D341Med (cell line): Measurements from ENCODE around the gene IFNAR2.
"Not testable (repeated sequence)": the region's sequence is repeated elsewhere in the genome, so short reads cannot be mapped to it uniquely, and the experiment has no call there.

Experiments
- DNase-seq: peaks from one replicate; pipeline ENCODE4 v3.0.0; 2012; ENCODE audit warnings: low spot score

Gene IFNAR2

DNA sequence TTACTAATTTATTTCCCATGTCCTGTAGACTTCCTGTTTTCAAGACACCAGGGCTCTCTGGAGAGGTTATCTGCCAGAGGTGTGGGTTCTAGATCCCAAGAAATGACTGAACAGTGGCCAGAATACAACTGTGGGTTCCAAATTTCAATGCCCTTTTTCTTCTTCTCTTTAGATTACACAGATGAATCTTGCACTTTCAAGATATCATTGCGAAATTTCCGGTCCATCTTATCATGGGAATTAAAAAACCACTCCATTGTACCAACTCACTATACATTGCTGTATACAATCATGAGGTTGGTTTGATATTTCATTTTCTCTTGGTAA, 15.0 kb downstream of the IFNAR2 start:
- no peak for DNase-seq

DNA sequence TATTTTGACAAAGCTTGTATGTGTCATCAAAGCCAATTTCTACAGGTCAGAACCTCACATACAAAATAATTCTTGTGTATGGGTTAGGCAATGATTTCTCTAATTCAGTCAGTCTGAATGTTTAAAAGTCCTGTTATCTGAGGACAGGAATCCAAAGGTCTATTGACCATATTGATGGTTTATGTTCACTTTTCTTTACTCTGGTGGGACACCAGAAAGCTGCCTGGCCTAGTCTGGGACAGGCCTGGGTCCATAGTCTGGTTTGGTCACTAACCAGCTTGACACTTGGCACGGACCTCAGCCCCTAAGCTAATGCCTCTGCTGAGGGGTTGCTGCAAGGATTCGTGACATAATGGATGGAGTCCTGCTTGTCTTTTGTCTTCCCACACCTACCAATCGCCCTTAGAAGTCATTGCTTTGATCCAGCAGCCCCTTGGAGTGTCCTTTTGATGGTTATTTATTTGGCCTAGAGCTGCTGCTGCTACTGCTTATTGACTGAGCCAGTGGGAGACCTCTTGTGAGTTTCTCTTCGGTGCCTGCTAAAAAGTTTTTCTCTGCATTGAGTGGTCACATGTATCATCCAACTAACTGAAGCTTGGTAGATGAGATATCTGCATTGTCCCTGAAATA, 15.7 kb downstream of the IFNAR2 start:
- no peak for DNase-seq

DNA sequence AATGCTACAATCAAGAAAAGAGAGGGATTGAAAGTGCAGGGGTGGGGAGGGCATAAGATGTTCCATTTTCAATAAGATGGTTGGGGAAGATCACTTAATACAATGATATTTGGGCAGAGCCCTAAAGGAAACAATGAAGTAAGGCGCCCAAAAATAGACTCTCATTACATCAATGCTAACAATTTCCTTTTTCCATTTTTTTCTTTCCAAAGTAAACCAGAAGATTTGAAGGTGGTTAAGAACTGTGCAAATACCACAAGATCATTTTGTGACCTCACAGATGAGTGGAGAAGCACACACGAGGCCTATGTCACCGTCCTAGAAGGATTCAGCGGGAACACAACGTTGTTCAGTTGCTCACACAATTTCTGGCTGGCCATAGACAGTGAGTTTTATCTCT, 16.8 kb downstream of the IFNAR2 start:
- no peak for DNase-seq

DNA sequence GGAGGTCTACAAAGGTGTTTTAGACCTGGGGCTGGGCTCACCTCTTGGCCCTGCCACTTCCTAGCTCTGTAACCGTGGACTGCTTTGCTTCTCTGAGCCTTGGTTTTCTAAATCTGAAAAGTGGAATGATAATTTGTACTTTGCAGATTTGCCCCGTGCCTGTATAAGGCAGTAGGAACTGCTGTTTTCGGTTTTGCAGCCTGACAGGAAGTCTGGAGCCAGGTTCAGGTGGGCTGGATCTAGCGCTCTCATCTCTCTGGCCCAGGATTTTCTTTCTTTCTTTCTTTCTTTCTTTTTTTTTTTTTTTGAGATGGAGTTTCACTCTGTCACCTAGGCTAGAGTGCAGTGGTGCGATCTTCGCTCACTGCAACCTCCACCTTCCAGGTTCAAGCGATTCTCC, 17.2 kb downstream of the IFNAR2 start:
- no peak for DNase-seq

DNA sequence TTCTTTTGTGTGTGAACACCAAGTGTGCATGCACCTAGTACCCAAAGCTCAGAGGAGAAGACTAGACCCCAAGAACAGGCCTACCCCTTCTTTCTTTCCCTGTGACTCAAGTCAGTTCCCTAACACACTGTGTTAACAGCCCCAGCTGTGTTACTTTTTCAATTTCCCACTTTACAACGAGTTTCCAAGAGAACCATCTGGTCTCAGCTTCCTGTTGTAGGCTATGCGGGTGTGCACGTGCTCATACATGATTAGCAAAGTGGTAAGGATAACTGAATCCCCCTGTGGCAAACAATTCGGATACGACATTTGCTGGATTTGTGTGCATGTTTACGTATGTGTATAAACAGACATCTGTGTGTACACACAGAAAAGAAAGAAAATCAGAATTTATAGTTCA, 17.9 kb downstream of the IFNAR2 start:
- DNase-seq: no peak

DNA sequence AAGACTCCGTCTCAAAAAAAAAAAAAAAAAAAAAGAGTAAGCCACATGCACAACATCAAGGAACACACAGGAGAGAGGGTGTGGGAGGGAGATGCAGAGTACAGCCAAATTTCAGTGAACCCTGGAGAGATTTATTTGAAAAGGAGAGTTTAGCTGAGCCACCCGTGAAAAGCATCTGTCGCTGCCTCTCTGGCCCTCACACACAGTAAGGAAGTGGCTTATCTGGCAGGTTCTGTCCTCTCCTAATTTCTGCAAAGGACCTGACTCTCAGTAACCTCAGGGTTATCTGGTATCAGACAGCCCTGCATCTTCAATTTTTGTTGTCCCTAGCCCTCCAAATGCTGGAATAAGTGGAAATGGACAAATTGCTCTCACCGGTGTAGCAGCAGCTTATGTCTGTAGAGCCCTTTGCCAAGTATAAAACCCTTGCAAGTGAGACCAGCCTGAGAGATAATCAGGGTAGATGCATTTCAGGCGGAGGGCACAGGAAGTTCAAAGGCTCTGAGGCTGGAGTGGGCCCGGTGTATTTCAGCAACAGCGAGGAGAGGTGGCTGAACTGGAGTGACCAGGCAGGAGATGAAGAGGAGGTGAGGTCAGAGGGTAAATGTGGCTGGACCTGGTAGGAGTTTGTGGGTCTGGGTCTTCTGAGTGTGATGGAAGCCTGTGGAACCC, 19.7 kb downstream of the IFNAR2 start:
- no peak for DNase-seq

DNA sequence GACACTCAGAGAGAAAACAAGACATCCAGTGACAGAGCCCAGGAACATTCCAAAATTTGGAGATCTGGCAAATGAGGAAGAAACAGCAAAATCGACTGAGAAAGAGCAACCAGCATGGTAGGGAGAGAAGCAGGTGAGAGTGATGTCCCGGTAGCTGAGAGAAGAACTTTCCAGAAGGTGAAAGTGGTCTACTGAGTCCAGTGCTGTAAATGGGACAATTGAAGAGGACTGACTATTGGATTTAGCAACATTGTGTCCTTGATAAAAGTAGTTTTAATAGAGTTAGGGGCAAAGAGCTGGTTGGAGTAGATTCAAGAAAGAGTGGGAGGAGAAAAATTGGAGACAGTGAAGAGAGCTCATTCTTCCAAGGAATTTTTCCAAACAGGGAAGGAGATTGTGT, 21.4 kb downstream of the IFNAR2 start:
- no peak for DNase-seq

DNA sequence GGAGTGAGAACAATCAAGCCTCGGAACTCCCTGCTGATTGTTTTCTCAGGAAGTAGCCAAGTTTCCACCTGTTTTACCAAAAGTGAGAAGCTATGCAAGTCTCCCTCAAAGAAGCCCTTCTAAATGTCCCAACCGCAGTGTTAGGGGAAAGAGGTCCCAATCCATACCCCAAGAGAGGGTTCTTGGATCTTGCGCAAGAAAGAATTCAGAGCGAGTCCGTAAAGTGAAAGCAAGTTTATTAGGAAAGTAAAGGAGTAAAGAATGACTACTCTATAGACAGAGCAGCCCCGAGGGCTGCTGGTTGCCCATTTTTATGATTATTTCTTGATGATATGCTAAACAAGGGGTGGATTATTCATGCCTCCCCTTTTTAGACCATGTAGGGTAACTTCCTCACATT, 23.6 kb downstream of the IFNAR2 start:
- not testable (repeated sequence) for DNase-seq

DNA sequence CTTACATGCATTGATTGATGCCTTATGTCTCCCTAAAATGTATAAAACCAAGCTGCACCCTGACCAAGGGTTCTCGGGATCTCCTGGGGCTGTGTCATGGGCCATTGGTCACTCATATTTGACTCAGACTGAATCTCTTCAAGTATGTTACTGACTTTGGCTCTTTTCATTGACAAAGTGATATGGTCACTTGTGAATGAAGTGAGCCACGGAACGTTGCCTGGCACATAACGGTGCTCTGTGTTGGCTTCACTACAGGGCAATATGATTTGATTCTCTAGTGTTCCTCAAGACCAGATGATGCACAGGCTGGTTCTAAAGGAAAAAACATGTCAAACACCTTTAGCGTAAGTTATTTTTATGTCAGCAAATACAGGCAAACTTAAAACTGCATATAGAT, 25.0 kb downstream of the IFNAR2 start:
- no peak for DNase-seq

DNA sequence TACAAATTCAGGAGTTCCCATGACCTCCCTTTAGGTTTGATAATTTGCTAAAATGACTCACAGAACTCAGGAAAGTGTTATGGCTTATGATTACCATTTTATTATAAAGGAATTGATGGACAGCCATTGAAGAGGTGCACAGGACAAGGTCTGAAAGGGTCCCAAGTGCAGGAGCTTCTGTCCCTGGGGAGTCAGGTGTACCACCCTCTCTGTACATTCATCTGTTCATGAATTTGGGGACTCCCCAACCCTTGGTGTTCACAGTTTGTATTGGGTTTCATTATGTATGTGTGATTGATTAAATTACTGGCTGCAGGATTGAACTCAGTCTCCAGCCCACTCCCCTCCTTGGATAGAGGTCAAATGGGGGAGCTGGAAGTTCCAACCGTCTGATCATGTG, 25.7 kb downstream of the IFNAR2 start:
- DNase-seq: no peak

DNA sequence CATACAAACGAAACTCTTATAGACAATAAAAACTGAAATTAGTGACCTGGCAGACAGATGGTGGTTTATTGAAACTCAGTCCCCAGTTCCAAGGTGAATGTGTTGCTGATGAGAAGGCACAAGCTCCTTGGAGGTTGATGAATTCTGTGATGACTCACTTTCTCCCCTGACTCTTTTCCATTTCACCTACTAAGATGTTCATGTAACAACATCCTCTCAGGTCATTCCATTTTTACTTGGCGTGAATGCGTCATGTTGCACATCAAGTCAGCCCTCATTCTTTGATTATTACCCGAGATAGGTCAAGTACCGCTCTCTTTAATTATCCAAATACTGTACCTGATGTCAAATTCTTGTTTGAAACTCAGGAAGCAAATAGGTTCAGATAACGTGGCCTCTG, 26.3 kb downstream of the IFNAR2 start:
- no peak for DNase-seq

DNA sequence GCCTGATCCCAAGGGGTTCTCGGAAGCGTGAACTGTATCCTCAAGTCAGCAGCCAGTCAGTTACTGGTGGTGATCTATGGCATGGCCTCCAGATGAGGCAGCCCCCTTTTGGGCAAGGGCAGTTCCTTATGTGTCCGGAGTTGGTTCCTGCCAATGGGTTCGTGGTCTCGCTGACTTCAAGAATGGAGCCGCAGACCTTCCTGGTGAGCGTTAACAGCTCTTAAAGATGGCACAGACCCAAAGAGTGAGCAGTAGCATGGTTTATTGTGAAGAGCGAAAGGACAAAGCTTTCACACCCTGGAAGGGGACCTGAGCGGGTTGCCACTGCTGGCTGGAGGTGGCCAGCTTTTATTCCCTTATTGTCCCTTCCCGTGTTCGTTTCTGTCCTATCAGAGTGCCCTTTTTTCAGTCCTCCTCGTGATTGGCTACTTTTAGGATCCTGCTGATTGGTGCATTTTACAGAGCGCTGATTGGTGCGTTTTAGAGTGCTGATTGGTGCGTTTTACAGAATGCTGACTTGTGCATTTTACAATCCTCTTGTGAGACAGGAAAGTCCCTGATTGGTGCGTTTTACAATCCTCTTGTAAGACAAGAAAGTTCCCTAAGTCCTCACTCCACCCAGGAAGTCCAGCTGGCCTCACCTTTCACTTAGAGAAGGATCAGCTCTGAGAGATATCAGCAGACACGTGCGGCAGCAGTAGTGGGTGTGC, 27.5 kb downstream of the IFNAR2 start:
- no peak for DNase-seq

DNA sequence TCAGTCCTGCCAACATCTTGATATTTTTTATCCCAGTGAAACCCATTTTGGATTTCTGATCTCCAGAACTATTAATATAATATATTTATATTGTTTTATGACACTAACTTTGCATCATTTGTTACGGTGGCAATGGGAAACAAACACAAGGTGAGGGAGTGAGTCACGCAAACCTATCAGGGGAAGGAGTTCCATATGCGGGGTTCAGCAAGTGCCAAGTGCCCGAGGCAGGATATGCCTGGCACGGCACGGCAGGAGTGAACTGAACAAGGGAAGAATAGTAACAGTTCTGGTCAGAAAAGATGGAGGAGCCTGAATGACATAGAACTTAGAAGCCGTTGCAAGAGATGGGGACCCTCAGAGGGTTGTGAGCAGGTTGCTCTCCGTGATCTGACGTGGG, 28.7 kb downstream of the IFNAR2 start:
- no peak for DNase-seq

DNA sequence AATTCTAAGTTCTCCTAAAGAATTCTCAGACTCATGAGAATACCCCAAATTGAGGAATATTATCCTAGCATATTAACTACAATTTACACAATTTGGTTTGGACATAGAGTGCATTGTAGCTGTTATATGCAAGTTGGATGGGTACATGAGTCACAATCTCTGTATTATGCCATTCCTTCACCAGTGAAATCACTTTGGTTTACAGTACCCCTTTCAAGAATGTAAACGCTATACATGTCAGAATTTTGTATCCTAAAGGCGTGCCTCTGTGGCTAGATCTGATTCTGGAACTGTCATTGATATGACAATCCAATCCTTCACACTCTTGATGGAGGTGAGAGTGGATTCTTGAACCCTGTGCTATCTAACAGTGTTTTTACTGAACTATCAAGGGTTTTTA, 29.7 kb downstream of the IFNAR2 start:
- no peak for DNase-seq

DNA sequence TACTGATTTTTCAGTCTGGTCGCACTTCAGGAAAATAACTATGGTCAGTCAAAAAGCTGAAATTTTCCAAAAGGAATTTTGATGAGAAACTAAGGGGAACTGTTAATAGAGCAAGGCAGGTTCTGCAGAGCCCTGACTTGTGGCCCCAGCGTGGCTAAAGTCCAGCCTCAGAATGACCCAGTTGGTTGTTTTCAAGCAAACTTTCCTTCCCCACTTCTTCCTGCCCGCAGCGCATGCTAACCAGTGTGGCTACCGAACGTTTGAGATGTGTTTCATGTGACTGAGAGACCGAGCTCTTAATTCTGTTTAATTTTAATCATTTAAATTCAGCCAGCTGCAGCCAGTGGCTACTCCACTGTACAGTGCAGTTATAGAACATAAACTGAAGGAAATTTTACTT, 30.3 kb downstream of the IFNAR2 start:
- no peak for DNase-seq

DNA sequence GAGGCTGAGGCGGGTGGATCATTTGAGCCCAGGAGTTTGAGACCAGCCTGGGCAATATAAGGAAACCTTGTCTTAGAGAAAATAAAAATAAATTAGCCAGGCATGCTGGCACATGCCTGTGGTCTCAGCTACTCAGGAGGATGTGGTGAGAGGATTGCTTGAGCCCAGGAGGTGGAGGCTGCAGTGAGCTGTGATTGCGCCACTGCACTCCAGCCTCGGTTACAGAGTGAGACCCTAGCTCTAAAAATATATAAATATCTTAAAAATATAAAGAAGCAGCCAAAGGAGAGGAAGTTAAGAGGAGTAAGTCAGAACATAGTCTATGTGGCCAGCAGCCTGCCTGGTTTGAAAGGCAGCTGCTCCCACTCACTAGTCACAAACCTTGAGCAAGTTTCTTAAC, 31.9 kb downstream of the IFNAR2 start:
- DNase-seq: no peak

DNA sequence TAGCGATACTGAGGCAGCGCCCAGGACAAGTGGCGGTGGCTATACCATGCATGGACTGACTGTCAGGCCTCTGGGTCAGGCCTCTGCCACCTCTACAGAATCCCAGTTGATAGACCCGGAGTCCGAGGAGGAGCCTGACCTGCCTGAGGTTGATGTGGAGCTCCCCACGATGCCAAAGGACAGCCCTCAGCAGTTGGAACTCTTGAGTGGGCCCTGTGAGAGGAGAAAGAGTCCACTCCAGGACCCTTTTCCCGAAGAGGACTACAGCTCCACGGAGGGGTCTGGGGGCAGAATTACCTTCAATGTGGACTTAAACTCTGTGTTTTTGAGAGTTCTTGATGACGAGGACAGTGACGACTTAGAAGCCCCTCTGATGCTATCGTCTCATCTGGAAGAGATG, 33.2 kb downstream of the IFNAR2 start:
- no peak for DNase-seq

DNA sequence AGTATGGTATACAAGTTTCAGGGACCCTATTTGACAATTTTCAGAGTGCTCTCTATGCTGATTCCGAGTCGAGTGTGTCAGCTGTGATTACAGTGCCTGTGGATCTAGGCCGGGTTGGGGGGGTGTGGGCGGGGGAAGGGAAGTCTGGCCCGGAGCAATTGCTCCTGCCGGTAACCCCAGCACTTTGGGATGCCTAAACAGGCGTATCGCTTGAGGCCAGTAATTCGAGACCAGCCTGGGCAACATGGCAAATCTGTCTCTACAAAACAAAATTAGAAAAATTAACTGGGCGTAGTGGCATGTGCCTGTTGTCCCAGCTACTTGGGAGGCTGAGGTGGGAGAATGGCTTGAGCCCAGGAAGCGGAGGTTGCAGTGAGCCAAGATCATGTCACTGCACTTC, 34.8 kb downstream of the IFNAR2 start:
- DNase-seq: no peak

DNA sequence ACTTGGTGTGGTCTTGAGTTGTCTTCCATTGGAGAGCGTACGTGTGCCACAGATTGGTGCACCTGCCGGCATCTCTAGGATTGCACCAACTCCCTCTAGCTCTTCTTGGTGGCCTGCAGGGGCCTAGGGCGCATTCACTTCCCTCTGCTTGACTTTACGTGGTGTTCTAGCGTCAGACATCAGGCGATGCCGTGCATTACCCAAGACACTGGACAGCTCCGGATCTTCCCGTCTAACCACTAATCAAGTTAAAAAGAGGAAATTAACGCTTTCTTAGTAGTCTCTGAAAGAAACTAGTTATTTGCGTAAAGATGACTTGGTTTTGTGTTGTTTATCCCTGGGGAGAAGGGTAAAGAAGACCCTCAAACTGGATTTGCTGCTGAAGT, 35.9 kb downstream of the IFNAR2 start:
- no peak for DNase-seq

DNA sequence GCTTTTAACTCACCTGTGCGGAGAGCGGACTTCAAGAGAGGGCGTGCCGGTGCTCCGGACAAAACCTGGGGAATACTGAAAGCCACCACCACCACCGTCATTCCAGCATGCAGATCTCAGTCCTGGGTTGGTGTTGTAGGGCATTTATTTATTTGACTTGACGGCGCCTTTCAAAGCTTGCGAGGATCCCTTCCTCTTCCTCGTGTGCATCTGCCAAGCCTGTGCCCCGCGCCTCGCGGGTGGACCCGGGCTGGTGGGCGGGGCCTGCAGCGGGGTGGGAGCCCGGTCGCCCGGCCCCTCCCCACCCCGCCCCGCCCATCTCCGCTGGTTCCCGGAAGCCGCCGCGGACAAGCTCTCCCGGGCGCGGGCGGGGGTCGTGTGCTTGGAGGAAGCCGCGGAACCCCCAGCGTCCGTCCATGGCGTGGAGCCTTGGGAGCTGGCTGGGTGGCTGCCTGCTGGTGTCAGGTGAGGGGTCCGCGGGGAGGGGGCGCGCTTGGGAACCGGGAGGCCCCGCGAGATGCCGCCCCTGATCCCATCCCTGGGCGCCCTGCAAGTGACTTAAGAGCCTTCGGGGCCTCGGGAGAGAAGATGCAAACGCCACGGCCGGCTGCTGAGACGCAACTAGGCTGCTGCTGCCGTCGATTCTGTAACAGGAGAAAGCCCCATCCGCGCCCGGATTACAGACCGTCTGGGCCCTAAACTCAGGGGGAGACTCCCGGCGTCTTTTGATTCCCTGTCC, 36.5 kb downstream of the IFNAR2 start, which contains the start of gene IL10RB:
Gene IL10RB, plus strand, starts transcription at position 318 of the 739 bp plus-strand sequence. Its CDS starts 99 bp downstream, at position 417.
- DNase-seq: peak; percentile 95

DNA sequence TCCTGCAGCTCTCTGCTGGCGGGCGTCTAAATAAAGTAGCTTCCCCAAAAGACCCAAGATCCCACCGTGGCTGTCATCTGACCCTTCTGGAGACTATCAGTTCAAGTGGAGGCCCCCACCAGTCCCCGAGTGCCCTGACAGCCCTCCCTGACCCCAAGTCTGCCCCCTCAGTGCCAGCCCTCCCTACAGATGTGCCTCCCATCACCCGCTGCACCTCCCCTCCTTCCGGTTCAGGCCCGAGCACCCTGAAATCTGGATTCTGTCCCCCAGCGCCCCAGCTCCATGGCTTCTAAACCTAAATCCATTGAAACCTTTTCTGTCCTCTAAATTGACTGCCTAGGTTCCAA, 37.0 kb downstream of the IFNAR2 start:
- no peak for DNase-seq

DNA sequence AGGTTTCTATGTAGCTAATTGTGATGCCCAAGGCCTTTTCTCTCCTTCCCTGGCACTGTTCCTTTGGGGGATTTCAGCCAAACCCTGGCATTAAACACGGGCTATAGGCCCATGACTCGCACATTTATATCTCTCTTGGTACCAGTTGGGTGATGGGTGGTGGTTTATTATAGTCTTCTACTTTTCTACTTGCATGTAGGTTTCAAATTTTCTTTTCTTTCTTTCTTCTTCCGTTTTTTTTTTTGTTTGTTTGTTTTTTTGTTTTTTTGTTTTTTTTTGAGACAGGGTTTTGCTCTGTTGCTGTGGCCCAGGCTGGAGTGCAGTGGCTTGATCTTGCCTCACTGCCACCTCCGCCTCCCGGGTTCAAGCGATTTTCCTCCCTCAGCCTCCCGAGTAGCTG, 37.5 kb downstream of the IFNAR2 start:
- DNase-seq: no peak

DNA sequence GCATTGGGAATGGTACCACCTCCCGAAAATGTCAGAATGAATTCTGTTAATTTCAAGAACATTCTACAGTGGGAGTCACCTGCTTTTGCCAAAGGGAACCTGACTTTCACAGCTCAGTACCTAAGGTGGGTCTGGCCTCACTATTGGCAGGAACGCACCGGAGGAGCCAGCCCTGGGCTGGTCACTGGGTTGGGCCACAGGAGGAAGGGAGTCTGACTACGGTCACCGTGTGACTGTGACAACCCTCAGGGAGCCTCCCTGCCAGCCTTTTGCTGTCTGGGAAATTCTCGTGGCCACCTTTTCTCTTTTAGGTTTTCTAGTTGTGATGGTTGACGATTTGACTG, 38.6 kb downstream of the IFNAR2 start:
- no peak for DNase-seq
